Activated effector memory CD4-positive, alpha-beta T cell treated with anti-CD3 and anti-CD28 coated beads, Interleukin-2, amount 50 U/mL, for 16 hours (primary cell): ENCODE data around the gene PIK3R1.

Experiments used
- DNase-seq: peaks from one replicate; pipeline ENCODE4 v3.0.0-alpha.2; 2020

PIK3R1 gene

GRCh38 chr5:68274847-68275651 lies 59.5 kb downstream of the PIK3R1 start:
- no peak for DNase-seq

- no peak for DNase-seq
Measured at GRCh38 chr5:68276740-68277139, 61.2 kb downstream of the PIK3R1 start.

DNA sequence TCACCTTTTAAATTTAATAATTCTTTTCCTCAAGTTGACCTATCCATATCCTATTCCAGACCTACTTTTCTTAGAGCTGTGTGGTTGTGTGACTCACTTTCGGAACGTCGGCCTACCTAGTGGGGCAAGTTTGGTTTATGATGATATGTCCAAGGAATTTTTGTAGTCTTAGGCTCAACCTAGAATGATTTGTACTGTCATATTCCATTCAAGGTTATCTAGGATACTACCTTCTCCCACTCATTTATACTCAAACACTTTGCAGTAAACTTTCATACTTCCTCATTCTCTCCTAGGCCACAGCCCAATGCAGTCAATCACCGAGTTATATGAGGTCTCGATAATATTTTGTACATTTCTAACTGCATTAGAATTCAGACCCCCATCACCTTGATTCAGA lies 61.9 kb downstream of the PIK3R1 start:
- no peak for DNase-seq

GRCh38 chr5:68279984-68280383 lies 64.4 kb downstream of the PIK3R1 start:
- peak; percentile 76 for DNase-seq

DNA sequence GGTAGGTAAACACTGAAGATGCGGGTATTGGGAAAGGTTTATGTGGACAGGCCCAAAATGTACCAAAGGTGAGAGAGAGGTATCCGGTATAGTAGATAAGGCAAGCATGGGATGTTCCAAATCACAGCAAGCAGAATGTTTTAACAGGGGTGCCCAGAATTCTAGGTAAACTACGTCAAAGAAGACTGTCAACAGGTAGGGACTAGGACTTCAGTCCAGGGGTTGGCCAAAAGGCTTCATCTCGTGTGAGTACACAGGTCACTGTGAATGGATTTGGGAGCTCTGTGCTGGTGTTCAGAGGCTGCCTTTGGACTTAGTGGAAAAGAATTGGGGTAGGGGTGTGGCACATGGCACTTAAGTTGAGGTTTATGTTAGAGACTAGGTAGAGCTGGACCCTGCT lies 66.4 kb downstream of the PIK3R1 start:
- no peak for DNase-seq

DNA sequence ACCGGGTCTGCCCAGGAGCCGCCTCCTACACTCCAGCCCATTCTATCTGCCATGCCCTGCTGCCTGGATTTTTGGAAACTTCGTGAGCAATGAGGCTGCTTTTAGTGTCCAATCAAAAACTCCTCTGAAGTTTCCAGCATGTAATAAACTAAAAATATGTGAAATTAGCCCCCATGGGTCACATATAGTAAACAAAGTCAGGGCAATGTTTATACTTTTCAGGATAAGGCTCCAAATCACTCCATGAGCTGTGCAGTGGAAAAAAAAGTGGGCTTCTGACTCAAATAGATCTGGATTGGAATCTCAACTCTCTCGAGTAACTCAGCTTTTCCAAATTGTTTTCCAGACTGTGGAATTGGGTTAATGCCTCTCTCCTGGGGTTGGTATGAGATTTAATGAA lies 68.2 kb downstream of the PIK3R1 start:
- DNase-seq, result no peak

- no peak for DNase-seq
Measured at GRCh38 chr5:68285075-68285840, 69.7 kb downstream of the PIK3R1 start.

GRCh38 chr5:68285851-68286611 lies 70.5 kb downstream of the PIK3R1 start:
- DNase-seq, result no peak

- no peak for DNase-seq
Measured at GRCh38 chr5:68286612-68286912, 71.0 kb downstream of the PIK3R1 start.

DNA sequence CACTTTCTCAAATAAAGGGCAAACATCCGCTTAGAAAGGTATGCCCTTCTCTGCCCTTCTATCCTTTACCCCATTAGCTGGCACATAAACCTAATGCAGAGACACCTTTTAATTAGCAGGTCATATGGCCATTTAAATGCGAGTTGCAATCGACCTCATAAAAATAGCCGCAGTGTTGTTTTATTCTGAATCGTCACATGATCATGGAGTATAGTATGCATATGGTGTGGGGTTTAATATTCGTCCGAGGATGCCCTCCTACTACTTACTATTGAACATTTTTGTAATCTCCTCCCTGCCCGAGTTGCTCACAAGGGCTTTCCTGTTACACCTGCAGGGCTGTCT lies 72.0 kb downstream of the PIK3R1 start:
- DNase-seq, result no peak

GRCh38 chr5:68287976-68288706 lies 72.6 kb downstream of the PIK3R1 start:
- DNase-seq, result peak; percentile 80

DNA sequence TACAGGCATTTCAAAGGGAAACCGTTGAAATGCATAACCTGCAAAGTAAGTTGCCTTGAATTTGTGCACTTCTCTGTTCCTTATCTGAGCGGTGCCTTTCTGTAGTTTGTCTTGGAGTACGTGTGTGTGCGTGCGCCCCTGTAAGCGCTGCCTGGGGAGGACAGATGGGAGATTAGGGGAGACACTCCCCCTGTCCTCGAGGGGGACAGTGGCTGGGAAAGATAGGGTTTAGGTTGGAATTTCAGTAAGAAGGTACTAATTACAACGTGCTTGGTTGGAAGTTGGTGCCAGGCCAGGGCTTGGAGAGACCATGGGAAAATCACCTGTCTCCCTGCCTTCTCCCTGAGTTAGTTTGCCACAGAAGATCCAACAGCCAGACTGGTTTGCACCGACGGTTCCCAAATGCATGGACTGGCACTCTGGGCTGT lies 73.2 kb downstream of the PIK3R1 start:
- DNase-seq, result no peak

- no peak for DNase-seq
Measured at GRCh38 chr5:68289498-68289897, 73.9 kb downstream of the PIK3R1 start.

DNA sequence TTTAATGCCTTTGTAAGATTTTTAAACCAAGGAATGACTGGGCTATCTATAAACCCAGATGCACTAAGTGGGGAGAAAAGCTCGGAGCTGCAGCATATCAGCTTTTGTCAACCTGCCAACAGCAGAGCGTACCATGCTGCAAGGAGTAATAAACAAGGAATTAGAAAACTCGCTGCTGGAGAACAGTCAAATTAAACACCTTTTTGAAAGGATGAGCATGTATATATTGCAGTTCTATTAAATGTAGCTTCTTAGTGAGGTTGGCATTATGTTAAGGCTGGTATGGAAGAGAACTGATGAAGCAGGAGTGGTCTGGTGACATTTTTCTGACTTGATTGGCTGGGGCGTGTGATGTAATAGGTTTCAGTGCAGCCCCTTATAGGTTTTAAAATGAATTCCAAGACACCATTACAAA lies 74.7 kb downstream of the PIK3R1 start:
- DNase-seq, result no peak

DNA sequence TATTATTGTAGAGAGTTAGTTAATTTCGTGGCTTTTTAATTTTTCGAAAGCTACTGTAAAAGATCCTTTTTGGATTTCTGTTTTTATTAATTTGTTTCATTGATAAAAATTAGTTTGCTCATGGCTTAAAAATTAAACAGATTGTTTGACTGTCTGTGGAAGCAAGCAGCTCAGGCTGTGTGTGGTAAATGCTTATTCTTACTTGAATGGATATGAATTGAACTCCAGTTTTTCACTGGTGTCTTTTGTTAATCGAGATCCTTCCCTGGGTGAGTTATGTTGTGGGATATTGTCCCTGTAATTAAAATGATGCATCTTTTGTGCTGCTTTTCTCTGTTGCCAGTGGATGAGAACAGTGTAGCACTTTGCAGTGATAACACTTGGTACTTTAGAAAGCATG lies 75.3 kb downstream of the PIK3R1 start:
- no peak for DNase-seq

DNA sequence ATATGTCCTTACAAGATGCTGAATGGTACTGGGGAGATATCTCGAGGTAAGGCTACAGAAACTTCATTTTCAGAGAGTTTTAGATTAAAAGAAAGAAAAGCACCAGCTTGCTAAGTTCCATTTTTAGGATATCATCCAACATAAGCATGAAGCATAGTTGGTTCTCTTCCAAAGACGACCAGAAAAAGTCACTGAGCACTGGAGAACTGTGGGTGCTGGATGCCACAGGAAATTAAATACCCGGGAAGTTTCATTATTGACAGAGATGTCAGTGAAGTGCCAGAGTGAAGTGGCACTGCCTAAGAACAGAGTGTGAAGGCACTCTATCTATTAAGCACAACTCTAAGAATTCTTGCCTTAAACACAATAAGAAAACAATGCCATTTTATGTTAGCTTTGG lies 76.8 kb downstream of the PIK3R1 start:
- no peak for DNase-seq

- no peak for DNase-seq
Measured at GRCh38 chr5:68295772-68296171, 80.2 kb downstream of the PIK3R1 start.

DNA sequence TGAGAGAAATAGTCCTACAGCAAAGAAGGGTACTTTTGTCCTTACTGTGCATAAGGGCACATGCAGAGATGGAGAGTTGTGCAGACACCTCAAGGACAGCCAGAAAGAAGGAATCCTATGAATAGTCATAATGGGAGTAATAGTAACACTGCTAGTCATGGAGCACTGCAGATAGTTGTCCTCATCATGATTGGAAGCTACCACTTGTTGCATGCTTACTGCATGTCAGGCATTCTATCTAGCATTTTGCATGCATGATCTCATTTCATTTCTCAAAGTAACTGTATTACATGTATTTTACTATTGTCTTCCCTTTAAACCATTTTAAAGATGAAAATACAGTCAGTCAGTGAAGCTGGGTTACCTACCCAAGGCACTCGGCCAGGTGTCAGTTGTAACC lies 81.3 kb downstream of the PIK3R1 start:
- DNase-seq, result no peak

DNA sequence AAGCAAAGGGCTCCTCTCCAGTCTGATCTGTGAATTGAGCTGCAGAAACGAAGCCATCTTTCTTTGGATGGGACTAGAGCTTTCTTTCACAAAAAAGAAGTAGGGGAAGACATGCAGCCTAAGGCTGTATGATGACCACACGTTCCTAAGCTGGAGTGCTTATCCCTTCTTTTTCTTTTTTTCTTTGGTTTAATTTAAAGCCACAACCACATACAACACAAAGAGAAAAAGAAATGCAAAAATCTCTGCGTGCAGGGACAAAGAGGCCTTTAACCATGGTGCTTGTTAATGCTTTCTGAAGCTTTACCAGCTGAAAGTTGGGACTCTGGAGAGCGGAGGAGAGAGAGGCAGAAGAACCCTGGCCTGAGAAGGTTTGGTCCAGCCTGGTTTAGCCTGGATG lies 82.1 kb downstream of the PIK3R1 start:
- DNase-seq, result no peak

DNA sequence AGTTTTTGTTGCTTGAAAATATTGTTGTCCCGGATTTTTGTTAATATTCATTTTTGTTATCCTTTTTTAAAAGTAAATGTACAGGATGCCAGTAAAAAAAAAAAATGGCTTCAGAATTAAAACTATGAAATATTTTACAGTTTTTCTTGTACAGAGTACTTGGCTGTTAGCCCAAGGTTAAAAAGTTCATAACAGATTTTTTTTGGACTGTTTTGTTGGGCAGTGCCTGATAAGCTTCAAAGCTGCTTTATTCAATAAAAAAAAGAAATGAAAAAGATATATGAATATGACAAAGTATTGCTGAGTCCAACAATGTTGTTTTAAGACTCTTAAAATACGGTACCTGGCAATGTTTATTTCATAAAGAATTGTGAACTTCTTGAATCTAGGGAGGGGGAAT lies 82.9 kb downstream of the PIK3R1 start:
- no peak for DNase-seq

- no peak for DNase-seq
Measured at GRCh38 chr5:68299105-68299504, 83.5 kb downstream of the PIK3R1 start.

DNA sequence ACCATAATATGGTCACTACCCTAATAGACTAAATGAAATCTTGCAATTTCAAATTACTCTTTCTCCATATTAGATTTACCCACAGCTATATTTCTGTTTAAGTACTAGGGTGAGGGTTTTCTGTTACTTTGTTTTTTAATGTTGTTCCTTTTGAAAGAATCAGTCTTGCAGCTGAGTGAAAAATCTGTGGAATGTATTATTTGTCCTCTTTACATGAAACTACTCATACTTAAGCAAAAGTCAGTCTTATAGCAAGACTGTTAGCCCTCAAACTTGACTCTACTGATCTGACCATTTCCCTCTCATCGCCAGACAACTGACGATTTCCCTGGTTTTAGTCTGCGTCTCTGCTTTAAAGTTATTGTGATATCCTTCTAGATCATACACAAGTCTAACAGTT lies 84.0 kb downstream of the PIK3R1 start:
- DNase-seq, result no peak

DNA sequence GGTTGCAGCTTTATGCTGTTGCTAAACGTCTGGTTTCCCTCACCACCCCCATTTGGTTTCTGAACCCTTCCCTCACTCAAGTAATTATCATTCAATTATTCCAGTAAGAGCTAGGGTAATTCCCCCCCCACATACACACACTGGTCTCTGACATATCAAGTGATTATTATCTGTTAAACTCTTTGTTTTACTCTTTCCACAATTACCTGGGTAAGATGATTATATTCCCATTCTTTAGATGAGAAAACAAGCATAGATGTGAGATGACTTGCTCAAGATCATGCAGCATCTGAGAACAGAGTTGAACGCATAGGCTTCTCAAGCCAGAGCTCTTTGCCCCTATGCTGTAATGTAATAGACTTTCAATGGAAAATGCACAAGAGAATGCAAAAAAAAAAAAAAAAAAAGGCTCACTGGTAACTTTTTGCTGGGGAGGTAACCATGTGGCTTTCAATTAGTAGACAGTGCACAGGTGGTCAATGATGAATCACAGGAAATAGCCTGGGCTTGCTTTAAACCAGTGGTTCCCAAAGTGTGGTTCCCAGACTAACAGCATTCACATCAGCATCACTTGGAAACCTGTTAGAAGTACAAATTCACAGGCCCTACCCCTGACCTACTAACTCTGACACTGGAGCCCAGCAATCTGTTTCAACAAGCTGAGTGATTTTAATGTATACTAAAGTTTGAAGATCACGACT lies 87.6 kb downstream of the PIK3R1 start:
- no peak for DNase-seq
